HEK293 (cell line): ENCODE data around the gene ZNF146.

Experiments used
- CTCF ChIP-seq: fragments of 450-650 bp; formaldehyde crosslinking; IDR thresholded peaks from 2 replicates; pipeline ENCODE4 v1.5.1; 2016; ENCODE audit warnings: missing biosample characterization, missing genetic modification characterization
- GLIS1 ChIP-seq: fragments of 450-650 bp; formaldehyde crosslinking; IDR thresholded peaks from 2 replicates; pipeline ENCODE4 v1.5.1; 2016; ENCODE audit warnings: missing biosample characterization, missing genetic modification characterization
- HOXC10 ChIP-seq: sonication (generic); formaldehyde crosslinking; IDR thresholded peaks from 2 replicates; pipeline ENCODE4 v1.8.1; 2023; ENCODE audit warnings: mild to moderate bottlenecking, missing genetic modification reagents
- YY1 ChIP-seq: fragments of 450-650 bp; formaldehyde crosslinking; IDR thresholded peaks from 2 replicates; pipeline ENCODE4 v1.5.1; 2018; ENCODE audit warnings: missing biosample characterization, missing genetic modification characterization
- ZNF138 ChIP-seq: fragments of 450-650 bp; formaldehyde crosslinking; IDR thresholded peaks from 2 replicates; pipeline ENCODE4 v1.5.1; 2016; ENCODE audit warnings: missing biosample characterization, missing genetic modification characterization, borderline replicate concordance
- ZNF24 ChIP-seq: fragments of 450-650 bp; formaldehyde crosslinking; IDR thresholded peaks from 2 replicates; pipeline ENCODE4 v1.5.1; 2016; ENCODE audit warnings: missing biosample characterization, missing genetic modification characterization
- ZNF280D ChIP-seq: fragments of 450-650 bp; formaldehyde crosslinking; IDR thresholded peaks from 2 replicates; pipeline ENCODE4 v1.5.1; 2016; ENCODE audit warnings: missing biosample characterization, missing genetic modification characterization
- ZNF324 ChIP-seq: fragments of 450-650 bp; formaldehyde crosslinking; IDR thresholded peaks from 2 replicates; pipeline ENCODE4 v1.5.1; 2016; ENCODE audit warnings: missing biosample characterization, missing genetic modification characterization
- ZNF335 ChIP-seq: fragments of 450-650 bp; formaldehyde crosslinking; conservative IDR thresholded peaks from 2 replicates; pipeline ENCODE4 v1.5.1; 2016; ENCODE audit warnings: missing biosample characterization, missing genetic modification characterization
- ZNF449 ChIP-seq: fragments of 450-650 bp; formaldehyde crosslinking; IDR thresholded peaks from 2 replicates; pipeline ENCODE4 v1.5.1; 2017; ENCODE audit warnings: missing biosample characterization, mild to moderate bottlenecking, missing genetic modification characterization, moderate library complexity
- ZNF555 ChIP-seq: fragments of 450-650 bp; formaldehyde crosslinking; conservative IDR thresholded peaks from 2 replicates; pipeline ENCODE4 v1.5.1; 2017; ENCODE audit warnings: missing biosample characterization, mild to moderate bottlenecking, missing genetic modification characterization, inconsistent platforms
- ZNF658 ChIP-seq: fragments of 450-650 bp; formaldehyde crosslinking; IDR thresholded peaks from 2 replicates; pipeline ENCODE4; 2016; ENCODE audit warnings: missing biosample characterization, missing genetic modification characterization
- TF ChIP-seq, protein P1 (sequence below): fragments of 450-650 bp; formaldehyde crosslinking; IDR thresholded peaks from 2 replicates; pipeline ENCODE4 v1.5.1; 2016; ENCODE audit warnings: missing biosample characterization, missing genetic modification characterization, borderline replicate concordance

DNA sequence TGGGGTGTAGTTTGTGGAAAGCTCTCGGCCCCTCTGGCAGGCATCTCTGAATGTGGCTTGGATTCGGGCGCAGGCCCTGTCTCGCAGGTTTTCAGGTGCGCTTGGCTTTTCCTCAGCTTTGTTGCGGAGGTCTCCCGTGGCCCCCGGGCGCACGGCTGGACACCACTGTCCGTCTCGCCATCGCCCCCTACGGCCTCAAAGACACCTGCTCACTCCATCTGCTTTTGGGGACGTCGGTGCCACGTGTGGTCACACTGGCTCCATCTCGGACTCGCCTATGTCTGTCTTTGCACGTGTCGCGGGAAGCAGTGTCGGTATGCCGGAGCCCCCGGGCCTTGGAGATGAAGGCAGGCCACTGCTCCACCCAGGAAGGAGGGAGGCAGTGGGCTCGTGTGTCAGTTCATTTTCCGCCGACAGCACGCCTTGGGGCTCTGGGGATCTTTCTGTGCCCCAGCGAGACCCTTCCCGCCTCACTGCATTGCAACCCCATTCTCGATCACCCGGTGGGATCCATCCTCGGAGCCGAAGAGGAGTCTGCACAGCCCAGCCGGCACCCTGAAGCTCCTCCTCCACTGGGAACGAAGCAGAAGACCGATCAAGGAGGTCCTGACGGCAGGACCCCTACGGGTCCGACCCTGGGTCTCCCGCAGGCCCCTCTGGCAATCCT is 42.1 kb downstream of the ZNF146 start:
- TF ChIP-seq, protein P1, sequence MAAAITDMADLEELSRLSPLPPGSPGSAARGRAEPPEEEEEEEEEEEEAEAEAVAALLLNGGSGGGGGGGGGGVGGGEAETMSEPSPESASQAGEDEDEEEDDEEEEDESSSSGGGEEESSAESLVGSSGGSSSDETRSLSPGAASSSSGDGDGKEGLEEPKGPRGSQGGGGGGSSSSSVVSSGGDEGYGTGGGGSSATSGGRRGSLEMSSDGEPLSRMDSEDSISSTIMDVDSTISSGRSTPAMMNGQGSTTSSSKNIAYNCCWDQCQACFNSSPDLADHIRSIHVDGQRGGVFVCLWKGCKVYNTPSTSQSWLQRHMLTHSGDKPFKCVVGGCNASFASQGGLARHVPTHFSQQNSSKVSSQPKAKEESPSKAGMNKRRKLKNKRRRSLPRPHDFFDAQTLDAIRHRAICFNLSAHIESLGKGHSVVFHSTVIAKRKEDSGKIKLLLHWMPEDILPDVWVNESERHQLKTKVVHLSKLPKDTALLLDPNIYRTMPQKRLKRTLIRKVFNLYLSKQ (tag by site-specific recombination): no peak
- no peak for TF ChIP-seq CTCF
- no peak for TF ChIP-seq ZNF658 (tag by site-specific recombination)
- TF ChIP-seq ZNF24 (tag by site-specific recombination): no peak
- TF ChIP-seq HOXC10 (CRISPR knock-in tag): no peak
- no peak for TF ChIP-seq ZNF555
- TF ChIP-seq ZNF324 (tag by site-specific recombination): no peak
- TF ChIP-seq GLIS1 (tag by site-specific recombination): no peak
- no peak for TF ChIP-seq ZNF280D (tag by site-specific recombination)
- TF ChIP-seq ZNF138 (tag by site-specific recombination): no peak
- no peak for TF ChIP-seq YY1 (tag by site-specific recombination)
- no peak for TF ChIP-seq ZNF335 (tag by site-specific recombination)
- no peak for TF ChIP-seq ZNF449 (tag by site-specific recombination)
